Stimulated activated CD4-positive, alpha-beta T cell treated with anti-CD3 and anti-CD28 coated beads, Interleukin-15, amount 100 ng/mL, for 48 hours (primary cell): Measurements from ENCODE around the gene PRSS53.
"Not testable (repeated sequence)": the region's sequence is repeated elsewhere in the genome, so short reads cannot be mapped to it uniquely, and the experiment has no call there.

Experiments used
- DNase-seq, 2 donors: peaks; one replicate each; pipeline ENCODE4 v3.0.0-alpha.2; 2020; ENCODE audit warnings: low read depth in 2 of 2

PRSS53 gene

DNA sequence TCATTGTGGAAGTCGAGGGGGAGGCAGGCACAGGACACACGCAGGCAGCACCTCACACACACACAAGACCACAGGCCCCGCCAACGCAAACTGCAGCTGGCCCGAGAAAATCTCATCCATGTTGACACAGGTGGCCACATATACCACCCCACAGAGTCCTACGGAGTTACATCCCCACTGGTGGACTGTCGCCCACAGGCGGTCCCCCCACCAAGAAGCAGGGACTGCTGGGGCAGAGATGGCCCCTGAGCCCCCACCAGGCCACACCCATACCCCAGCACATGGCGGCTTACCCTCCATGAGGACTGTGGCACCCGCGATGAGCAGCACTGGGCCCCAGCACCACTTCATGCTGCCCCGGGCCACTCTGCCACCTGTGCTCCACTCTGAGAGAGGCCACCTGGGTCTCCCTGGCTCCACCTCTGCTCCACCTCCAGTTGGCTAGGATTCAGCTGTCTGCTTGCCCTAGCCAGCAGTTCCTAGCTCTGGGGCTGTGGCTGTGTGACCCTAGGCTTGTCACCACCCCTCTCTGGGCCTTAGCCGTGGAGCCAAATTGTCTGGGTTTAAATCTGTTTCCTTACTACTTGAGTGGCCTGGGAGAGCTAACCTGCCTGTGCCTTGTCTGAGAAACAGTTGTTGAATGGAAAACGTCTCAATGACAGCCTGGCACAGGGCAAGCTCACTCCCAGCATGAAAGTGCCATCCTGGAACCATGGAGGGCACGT, at the start of gene PRSS53:
Gene PRSS53, minus strand, starts transcription at position 485 of the 725 bp plus-strand sequence. Its CDS starts 134 bp downstream, at position 351.
- no peak for DNase-seq

DNA sequence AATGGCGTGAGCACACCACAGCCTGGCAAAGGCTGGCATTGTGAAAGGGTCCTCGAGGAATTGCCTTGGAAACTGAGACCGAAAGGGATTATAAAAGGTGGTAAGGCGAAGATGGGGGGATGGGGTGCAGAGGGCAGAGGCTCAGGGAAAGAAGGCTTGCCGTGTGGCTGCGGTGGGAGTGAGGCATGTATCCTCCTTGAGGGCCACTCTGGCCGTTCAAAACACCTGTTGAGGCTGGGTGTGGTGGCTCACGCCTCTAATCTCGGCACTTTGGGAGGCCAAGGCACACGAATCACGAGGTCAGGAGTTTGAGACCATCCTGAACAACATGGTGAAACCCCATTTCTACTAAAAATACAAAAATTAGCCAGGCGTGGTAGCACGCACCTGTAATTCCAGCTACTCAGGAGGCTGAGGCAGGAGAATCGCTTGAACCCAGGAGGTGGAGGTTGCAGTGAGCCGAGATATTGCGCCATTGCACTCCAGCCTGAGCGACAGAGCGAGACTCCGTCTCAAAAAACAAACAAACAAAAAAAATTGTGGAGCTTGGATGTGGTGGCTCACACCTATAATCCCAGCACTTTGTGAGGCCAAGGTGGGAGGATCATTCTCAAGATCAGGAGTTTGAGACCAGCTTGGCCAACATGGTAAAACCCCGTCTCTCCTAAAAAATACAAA, 48.2 kb upstream of the PRSS53 start:
- not testable (repeated sequence) for DNase-seq

DNA sequence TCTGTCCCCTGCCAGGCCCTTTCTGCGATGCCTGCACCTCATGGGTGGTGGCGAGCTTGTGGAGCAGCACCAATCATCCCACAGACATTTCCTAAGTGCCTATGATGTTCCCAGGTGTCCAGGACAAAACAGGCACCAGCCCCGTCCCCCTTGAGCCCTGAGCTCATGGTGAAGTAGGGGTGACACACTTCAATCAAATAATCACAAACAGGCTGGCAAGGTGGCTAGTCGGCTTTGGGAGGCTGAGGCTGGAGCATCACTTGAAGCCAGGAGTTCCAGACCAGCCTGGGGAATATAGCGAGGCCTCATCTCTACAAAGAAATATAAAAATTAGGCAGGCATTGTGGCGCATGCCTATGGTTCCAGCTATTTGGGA, 47.5 kb upstream of the PRSS53 start:
- no peak for DNase-seq

DNA sequence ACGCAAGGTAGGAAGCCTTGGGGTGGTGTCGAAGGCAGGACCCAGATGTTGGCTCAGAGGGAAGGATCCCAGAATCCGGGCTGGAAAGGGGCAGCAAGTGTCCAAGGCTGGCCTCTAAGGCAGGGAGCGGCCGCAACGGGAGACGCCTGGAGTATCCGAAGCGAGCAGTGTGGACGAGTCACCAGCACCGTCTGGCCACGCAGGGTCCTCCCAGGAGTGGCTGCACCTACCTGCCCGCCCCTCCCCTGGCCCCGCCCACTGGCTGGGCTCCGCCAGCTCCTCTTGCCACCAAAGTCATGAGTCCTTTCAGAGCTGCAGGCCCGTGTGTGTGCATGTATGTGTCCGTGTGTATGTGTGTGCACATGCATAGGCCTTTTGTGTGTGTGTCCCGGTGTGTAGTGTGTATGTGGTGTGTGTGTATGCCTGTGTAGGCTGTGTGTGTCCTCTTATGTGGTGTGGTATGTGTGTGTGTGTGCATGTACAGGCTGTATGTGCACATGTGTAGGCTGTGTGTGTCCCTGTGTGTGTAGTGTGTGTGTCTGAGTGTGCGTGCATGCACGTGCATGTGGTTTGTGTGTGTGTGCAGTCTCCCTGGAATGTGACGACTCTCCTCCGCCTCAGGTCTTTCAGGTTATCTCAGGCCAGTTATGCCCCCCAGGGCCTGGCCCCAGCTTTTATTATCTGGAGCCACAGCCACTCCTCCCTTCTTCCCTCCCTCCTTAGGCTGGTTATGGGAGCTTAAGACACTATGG, 47.0 kb upstream of the PRSS53 start, which contains the start of gene PRSS8:
Gene PRSS8, minus strand, starts transcription at position 193 of the 752 bp plus-strand sequence. CDS start 229 bp downstream, outside the sequence.
- no peak for DNase-seq

DNA sequence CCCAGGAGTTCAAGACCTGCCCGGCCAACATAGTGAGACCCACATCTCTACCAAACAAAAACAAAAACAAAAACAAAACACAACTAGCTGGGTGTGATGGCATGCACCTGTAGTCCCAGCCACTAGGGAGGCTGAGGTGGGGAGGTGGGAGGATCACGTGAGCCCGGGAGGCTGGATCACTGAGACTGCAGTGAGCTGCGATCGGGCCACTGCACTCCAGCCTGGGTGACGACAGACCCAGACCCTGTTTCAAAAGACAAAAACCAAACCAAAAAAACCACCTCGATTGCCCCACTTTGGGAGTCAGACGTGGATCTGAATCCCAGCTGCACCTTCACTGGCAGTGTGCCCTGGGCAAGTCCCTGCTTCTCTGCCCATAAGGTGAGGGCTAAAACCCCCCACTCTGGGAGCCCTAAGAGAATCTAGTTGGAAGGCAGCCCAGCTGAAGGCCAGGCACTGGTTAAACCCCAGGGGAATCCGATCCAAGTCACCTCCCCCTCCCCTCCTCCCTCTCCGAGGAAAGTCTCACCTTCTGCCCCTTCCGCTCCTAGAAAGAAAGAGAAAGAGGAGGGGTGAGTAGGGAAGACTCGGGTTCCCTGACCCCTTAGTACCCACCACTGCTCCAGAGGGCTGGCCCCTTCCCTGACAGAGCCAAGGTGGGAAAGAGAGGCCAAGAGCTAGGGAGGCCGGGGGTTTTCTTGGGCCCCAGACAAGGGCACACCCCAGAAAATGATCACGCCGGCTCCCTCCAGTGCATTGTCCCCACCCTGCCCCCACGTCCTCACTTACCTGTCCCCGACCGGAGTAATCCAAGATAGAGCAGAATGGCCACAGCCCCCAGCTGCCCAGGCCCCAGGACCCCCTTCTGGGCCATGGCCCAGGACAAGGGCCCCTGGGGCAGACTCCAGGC, 46.1 kb upstream of the PRSS53 start:
- DNase-seq, result no peak

DNA sequence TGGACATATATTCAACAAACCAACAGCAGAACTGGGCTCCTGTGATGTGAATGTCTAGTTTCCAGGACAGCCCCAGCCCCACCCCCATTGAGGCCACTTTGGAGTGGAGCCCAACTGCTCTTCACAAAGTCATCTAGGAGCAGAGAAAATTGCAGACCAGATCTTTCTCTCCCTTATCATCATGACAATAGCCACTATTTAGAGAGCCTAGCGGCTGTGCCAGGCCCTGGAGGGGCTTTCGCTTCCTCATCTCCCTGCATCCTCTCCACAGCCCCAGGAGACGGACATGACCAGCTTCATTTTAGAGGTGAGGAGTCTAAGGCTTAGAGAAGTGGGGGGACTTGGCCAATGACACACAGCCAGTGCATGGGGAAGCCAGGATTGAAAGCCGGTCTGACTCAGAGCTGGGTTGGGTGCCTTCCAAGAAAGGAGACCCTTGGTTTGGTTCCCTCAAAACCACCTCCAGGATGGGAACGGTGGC, 45.4 kb upstream of the PRSS53 start:
- no peak for DNase-seq

DNA sequence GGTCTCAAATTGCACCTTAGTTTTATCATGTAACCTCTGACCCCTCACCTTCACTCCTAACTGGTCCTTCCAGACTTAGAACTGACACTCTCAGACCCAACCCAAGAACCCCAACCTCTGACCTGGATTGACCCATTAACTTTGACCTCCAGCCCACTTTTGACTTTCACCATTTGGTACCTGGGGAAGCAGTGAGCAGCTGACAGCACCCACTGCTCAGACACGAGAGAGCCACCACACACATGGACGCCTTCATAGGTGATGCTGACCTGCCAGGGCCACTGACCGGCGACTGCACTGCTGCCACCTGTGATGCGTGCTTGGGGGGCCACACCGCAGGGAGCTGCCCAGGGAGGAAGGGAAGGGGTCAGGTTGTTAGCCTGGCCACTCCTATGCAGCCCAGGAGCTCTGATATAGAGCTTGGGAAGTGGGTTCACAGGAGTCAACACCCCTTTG, 44.3 kb upstream of the PRSS53 start:
- no peak for DNase-seq

DNA sequence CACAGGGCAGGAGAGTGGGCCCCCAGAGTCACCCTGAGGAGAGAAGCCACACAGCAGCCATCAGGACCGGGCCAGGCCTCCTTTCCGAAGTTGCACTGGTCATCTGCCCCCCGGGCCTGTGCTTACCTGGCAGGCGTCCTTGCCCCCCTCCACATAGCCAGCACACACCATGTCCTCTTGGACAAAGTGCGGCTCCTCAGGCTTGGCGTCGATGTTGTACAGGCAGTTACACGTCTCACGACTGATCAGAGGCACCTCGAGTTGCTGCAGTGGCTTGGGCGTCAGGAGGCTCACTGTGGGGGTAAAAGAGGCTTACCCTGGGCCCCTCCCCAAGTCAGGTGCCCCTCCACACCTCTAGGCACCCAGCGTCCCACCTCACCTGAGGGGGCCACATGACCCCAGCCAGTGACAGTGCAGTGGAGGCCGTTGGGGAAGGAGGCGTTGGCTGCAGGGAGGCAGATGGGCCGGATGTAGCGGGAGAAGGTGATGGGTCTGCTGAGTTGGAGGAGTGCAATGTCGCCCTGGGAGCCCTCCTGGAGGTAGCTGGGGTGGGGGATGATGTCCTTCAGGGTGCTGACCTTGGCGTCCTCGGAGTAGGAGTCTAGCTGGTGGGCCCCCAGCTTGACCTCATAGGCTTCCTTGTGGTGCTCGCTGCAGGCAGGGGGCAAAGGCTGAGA, 43.7 kb upstream of the PRSS53 start:
- DNase-seq, result no peak

DNA sequence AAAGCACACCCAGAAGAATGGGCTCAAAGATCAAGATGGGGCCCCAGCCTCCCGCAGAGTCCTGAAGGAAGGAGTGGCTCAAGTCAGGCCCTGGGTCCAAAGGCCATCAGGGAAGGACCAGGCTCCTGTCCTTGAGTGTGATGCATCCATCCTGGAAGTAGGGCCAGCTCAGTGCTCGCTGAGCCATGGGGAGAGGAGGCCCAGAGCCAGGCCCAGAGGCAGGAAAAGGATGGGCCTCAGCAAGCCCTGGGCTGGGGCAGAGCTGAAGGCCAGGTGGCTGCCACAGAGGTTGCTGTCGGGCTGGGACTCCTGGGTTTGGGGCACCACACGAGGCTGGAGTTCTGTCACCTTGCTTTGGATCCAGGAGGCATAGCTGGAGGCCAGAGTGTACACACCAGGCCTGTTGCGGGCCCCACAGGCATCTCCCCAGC, 43.1 kb upstream of the PRSS53 start:
- DNase-seq, result no peak

DNA sequence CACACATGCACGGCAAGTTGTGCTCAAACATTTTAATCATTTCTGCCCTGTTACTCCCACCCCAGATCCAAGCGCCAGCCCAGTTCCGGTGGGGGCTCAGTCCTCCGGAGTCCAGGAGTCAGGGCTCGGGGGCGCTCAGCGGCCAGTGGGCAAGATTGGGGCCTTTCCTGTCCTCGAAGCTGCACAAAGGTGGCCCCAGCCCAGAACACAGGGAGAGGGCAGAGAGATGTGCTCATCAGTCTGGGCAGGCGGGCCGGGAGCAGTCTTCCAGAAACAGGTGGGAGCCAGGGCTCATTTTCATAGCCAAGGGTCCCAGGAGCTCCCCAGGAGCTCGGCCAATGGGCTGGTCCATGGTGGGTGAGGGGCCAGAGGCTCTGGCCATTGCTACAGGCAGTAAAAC, 42.7 kb upstream of the PRSS53 start:
- DNase-seq, result no peak

DNA sequence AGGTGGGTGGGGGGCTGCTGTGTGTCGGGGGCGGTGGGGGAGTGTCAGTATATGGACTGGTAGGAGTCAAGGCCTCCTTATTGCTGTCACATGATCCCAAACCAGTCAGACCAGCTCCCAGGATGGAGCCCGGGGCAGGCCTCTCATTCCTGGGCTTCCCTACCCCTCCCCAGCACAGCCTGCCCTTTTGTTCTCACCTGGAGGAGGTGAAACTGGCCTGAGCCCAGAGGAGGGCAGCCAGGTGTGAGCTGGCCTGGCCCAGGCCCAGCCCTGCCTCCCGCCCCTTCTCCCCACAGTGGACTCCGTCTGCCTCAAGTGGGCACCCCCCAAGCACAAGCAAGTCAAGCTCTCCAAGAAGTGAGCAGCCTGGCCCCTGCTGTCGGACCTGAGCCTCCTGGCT, 42.2 kb upstream of the PRSS53 start:
- DNase-seq, result no peak

DNA sequence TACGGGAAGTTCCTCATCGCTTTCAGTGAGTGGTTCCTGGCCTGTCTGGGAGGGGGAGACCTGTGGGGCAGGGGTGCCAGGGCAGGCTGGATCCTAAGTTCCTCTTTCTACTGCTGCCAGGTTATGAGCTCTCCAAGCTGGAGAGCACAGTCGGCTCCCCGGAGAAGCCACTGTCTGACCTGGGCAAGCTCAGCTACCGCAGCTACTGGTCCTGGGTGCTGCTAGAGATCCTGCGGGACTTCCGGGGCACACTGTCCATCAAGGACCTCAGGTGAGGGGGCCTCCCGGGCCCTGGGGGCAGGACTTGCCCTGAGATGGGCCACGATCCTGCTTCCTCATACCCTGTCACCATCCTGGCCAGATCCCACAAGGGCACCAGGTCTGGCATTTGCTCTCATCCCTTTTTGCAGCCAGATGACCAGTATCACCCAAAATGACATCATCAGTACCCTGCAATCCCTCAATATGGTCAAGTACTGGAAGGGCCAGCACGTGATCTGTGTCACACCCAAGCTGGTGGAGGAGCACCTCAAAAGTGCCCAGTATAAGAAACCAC, 41.7 kb upstream of the PRSS53 start:
- no peak for DNase-seq

DNA sequence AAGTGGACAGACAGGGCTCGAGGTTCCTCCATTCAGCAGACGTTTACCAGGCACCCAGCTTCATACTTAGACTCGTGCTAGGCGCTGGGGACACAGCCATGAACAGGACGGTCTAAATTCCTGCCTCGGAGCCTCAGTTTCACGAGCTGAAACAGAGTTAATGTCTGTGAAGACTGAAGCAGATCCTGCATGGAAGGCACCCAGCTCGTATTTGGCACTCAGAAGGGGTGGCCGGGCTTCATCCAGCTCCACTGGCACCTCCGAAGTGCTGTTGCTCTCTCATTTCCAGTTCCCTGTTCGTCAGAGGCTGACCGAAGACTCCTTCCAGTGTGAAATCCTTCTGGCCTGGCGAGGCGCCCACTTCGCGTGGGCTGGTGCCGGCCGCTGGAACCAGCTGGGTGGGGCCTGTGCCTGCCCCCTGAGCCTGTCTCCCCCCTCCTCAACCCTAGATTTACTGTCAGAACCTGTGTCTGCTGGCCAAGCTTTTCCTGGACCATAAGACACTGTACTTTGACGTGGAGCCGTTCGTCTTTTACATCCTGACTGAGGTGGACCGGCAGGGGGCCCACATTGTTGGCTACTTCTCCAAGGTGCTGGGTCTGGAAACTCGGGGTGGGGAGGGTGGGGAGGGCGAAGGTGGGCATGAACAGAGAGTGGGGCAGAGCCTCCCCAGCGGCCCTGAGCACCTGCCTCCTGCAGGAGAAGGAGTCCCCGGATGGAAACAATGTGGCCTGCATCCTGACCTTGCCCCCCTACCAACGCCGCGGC, 41.0 kb upstream of the PRSS53 start:
- DNase-seq, result no peak

DNA sequence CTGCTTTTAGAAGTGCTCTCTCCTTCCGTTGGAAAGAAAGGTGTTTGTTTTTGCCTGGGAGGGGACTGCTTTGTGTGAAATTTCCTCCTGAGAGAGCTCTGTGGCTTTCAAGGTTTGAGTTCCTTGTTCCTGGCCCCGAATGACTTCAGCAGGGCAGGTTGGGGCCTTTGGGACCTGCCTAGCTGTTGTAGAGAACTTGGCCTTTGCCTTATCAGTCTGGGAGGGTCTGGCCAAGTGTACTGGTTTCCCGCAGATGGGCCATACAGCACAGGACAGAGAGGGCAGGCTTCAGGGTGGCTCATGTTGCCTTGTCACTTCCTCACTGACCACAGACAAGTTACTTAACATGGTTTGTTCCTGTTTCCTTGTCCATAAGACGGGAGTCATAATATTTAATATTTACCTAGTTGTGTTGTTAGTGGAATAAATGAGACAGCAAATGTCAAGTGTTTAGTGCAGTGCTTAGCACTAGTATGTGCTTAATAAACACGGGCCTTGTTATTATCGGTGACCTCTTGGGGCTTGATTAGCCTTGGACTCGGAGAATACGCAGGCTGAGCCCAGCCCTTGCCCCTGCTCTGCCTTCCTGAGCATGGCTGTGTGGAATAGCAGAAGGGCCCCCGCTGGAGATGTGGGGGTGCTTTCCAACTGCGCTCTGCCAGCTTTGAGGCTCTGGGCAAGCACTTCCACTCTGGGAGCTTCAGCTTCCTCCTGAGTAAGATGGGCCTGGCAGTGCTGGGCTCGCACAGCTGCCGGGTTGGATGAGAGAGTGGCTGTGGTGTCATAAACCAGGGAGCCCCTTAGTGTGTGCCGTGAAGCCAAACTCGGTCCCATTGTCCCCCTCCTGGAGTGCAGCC, 40.2 kb upstream of the PRSS53 start:
- DNase-seq, result no peak

DNA sequence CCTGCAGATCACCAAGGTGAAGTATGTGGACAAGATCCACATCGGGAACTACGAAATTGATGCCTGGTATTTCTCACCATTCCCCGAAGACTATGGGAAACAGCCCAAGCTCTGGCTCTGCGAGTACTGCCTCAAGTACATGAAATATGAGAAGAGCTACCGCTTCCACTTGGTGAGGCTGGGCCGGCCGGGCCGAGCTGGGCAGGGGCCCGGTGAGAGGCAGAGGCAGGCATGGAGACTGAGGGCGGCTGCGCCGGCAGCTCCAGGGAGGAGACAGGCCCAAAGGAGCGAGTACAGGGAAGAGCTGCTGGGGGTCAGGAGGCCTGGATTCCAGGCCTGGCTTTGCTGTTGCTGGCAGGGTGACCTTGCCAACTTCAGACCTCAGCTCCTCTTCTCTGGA, 38.4 kb upstream of the PRSS53 start:
- DNase-seq, result no peak

DNA sequence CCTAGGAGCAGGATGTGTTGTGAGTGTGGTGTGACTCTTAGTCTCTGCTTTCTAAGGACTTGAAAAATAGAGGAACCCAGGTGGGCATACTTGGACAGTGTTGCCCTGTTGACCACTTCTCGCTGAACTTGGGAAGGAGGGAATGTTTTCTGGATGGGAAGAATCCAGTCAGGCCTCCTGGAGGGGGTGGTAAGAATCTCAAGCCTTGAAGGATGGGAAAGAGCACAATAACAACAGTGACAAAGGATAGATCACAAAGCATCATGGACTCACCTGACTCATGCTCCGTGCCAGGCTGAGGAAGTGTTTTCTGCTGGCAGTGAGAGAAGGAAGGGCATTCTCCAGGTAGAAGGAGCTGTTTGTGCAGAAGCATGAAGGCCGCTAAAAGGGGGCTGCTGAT, 37.1 kb upstream of the PRSS53 start:
- DNase-seq, result no peak

DNA sequence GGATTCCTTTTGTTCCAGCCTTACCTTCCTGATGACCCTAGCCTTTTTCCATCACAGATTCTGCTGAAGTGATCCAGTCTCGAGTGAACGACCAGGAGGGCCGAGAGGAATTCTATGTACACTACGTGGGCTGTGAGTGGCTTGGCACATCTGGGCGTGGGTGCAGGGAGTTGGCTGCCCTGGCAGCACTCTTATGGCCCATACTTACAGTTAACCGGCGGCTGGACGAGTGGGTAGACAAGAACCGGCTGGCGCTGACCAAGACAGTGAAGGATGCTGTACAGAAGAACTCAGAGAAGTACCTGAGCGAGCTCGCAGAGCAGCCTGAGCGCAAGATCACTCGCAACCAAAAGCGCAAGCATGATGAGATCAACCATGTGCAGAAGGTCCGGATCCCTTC, 31.4 kb upstream of the PRSS53 start:
- no peak for DNase-seq

DNA sequence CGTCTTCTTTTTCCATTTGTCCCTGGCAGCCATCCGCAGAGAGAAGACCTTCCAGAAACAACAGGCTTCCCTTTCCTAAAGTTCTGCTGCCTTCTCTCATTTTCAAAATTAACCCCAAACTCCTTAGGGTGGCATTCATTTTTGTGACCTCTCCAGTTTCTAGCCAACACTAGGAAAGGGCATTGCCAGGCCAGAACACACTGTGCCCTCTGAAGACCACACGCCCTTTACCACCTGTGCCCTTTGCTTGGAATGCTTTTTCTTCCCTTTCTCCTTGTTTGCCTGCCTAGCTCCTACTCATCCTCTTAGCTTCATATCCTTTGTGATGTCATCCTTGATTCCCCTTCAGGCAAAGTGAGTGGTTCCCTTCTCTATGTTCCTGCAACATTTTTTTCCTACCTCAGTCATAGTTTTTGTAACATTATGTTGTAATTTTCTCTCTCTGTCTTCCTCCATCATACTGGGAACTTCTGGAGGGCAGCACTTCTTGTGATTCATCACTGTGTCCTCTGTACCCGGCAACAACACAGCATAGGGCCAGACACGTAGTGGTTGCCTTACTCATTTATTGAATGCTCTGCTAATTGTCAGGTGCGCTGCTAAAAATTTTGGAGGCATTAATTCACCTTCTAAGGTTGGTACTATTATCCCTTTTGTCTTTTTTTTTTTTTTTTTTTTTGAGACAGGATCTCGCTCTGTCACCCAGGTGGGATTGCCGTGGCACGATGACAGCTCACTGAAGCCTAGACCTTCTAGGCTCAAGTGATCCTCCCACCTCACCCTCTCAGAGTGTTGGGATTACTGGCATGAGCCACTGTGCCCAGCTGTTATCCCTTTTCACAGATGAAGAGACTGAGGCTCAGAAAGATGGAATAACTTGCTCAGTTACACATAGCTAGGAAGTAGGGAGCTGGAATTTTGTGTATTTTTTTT, 29.7 kb upstream of the PRSS53 start:
- DNase-seq, result no peak
